Ovary (tissue), 9 donors: ENCODE results near the gene KRTCAP3. TPM values are rescaled to one million over a fixed set of nuclear protein-coding genes. Genes with fewer than 3 reads are reported as not detected.

Experiments
- DNase-seq, 5 donors: peaks; one replicate each; pipeline ENCODE4 v3.0.0-alpha.2; 2019 to 2020
- H3K27ac ChIP-seq, 2 donors: fragments of 200-600 bp; one replicate each; pipeline versions ENCODE4 v1.5.1 to v1.8.0; 2019 to 2022
- H3K27me3 ChIP-seq: fragments of 200-600 bp; one replicate; pipeline ENCODE4 v1.8.0; 2022
- H3K36me3 ChIP-seq: fragments of 200-600 bp; sonication (generic); one replicate; pipeline ENCODE4 v1.5.1; 2019
- H3K4me1 ChIP-seq: one replicate; pipeline ENCODE4 v1.8.1; 2013; ENCODE audit warnings: mild to moderate bottlenecking, moderate library complexity; ENCODE audit not compliant: insufficient read depth
- H3K4me3 ChIP-seq: fragments of 200-600 bp; sonication (generic); one replicate; pipeline ENCODE4 v1.5.1; 2017
- H3K9me3 ChIP-seq, 2 donors: fragments of 200-600 bp in 1 of 2; sonication (generic) in 1 of 2; one replicate each; pipeline versions ENCODE4 v1.5.1 to v1.8.1; 2013 to 2019; ENCODE audit warnings: mild to moderate bottlenecking in 1 of 2, moderate library complexity in 1 of 2
- CTCF ChIP-seq, 3 donors: fragments of 450-650 bp in 2 of 3; fragments of 200-600 bp in 1 of 3; IDR thresholded peaks; one replicate each; pipeline versions ENCODE4 v1.5.1 to v1.8.0; 2016 to 2022; ENCODE audit warnings: antibody characterized with exemption in 3 of 3, mild to moderate bottlenecking in 1 of 3
- EP300 ChIP-seq: sonication (generic); formaldehyde crosslinking; IDR thresholded peaks from one replicate; pipeline ENCODE4 v1.6.1; 2017; ENCODE audit warnings: antibody characterized with exemption
- POLR2A ChIP-seq: fragments of 450-650 bp; IDR thresholded peaks from one replicate; pipeline ENCODE4 v1.6.1; 2017; ENCODE audit warnings: antibody characterized with exemption, mild to moderate bottlenecking, moderate library complexity
- WGBS, 3 donors: extraction: QIAGEN DNeasy Blood & Tissue Kit in 1 of 3; methylation state at CpG; one replicate each; pipeline versions ENCODE4 v1.1.5 to v1.1.7; 2013 to 2017; 5-methylcytosine and 5-hydroxymethylcytosine counted together
- intact Hi-C, 4 donors: fragments of 100-400 bp; cut with DNase I; formaldehyde crosslinking; loops; one replicate each; pipeline versions ENCODE4 v1.11.0 to v1.15.1; 2022 to 2023
- polyA plus RNA-seq, 2 donors: library from polyadenylated mRNA; stranded (reverse); fragments of 200-250 nt in 1 of 2; fragments of 350-450 nt in 1 of 2; fragmentation: Illumina TruSeq in 1 of 2; extraction: RNeasy Lipid Tissue Mini Kit (QIAGEN cat#74804) in 1 of 2; gene quantifications; one replicate each; pipeline ENCODE4 v1.2.3, GENCODE V29; 2013 to 2014
- total RNA-seq, 7 donors: library from RNA; depleted of rRNA in 2 of 7; stranded (reverse); fragments of >200 nt in 2 of 7; fragmentation: NEBNext Ultra II Directional in 3 of 7; extraction: Animal tissue kit (Norgen Biotek cat#: 25700) in 3 of 7; gene quantifications; one replicate each; pipeline versions ENCODE4 v1.1.0 to v1.2.4, GENCODE V29; 2016 to 2023
- donor health status: DM: no; HTN: no; CAD: no; lungs with moderate emphysema.
- donor health status: DM: no; HTN: no; CAD: no.
- donor health status: Bipolar disorder and iron deficiency.
- donor health status: DM: yes; HTN: yes; CAD: no.
- donor health status: DM: no; HTN: no; CAD: no.
- donor health status: DM: yes; HTN: yes; CAD: no.

KRTCAP3 gene
- total and polyA plus RNA-seq, 9 donors: 0.82 to 34.5 (median 3.6) TPM

- 87 to 96% (median 92%) methylated on average over 7 of the region's 7 CpGs for WGBS, 3 donors
- Histone ChIP-seq H3K4me1 (no peaks in the 10 kb centered on the region), H3K27ac (no peak overlapping the region), H3K4me3 (no peak overlapping the region), H3K36me3 (no peaks in the 10 kb centered on the region), H3K27me3 (no peaks in the 10 kb centered on the region), H3K9me3 (no peaks in the 10 kb centered on the region)
- intact Hi-C loops: no loop called here
- TF ChIP-seq POLR2A (no peak), CTCF (IDR thresholded peaks at IDR 0.05) (no peak), EP300 (no peak)
- DNase-seq: no peak
Measured at GRCh38 chr2:27453968-27454367, 11.8 kb downstream of the KRTCAP3 start.

GRCh38 chr2:27461118-27461517 is 18.9 kb downstream of the KRTCAP3 start:
- no peak overlapping the region for H3K4me3 ChIP-seq
- WGBS, 3 donors: 85 to 92% (median 89%) methylated on average over 8 of the region's 8 CpGs
- no peaks in the 10 kb centered on the region for H3K9me3 ChIP-seq
- no peak for DNase-seq
- intact Hi-C loops: no loop called here
- no peaks in the 10 kb centered on the region for H3K27me3 ChIP-seq
- no peak overlapping the region for H3K27ac ChIP-seq
- no peak for TF ChIP-seq EP300
- H3K4me1 ChIP-seq: no peaks in the 10 kb centered on the region
- no peaks in the 10 kb centered on the region for H3K36me3 ChIP-seq

- 95 to 97% (median 95%) methylated on average over 7 of the region's 7 CpGs for WGBS, 3 donors
- Histone ChIP-seq H3K27ac (no peak overlapping the region), H3K9me3 (no peaks in the 10 kb centered on the region), H3K4me1 (no peaks in the 10 kb centered on the region), H3K27me3 (no peaks in the 10 kb centered on the region), H3K4me3 (no peak overlapping the region), H3K36me3 (no peaks in the 10 kb centered on the region)
- intact Hi-C loops: no loop called here
- TF ChIP-seq EP300 (no peak), CTCF (IDR thresholded peaks at IDR 0.05) (no peak), POLR2A (no peak)
- DNase-seq: no peak
Measured at GRCh38 chr2:27464443-27464842, 22.3 kb downstream of the KRTCAP3 start.

- Histone ChIP-seq H3K27ac (no peak overlapping the region), H3K9me3 (no peaks in the 10 kb centered on the region), H3K4me3 (no peak overlapping the region), H3K36me3 (no peaks in the 10 kb centered on the region), H3K4me1 (no peaks in the 10 kb centered on the region), H3K27me3 (no peaks in the 10 kb centered on the region)
- 89 to 90% (median 90%) methylated on average over 5 of the region's 5 CpGs for WGBS, 3 donors
- TF ChIP-seq POLR2A (no peak), EP300 (no peak), CTCF (IDR thresholded peaks at IDR 0.05) (no peak)
- no peak for DNase-seq
- intact Hi-C loops: no loop called here
Measured at GRCh38 chr2:27471961-27472360, 29.8 kb downstream of the KRTCAP3 start.

- TF ChIP-seq EP300: no peak
- TF ChIP-seq CTCF (IDR thresholded peaks at IDR 0.05): no peak
- no peak for TF ChIP-seq POLR2A
- Histone ChIP-seq H3K36me3 (no peaks in the 10 kb centered on the region), H3K27me3 (no peaks in the 10 kb centered on the region), H3K4me1 (peaks cover 2% of the 10 kb centered on the region), H3K4me3 (no peak overlapping the region), H3K9me3 (no peaks in the 10 kb centered on the region), H3K27ac (no peak overlapping the region)
- WGBS, 3 donors: 52 to 75% (median 69%) methylated on average over 3 of the region's 3 CpGs
- intact Hi-C loops: no loop called here
- DNase-seq: no peak
Measured at GRCh38 chr2:27485496-27485895, 43.3 kb downstream of the KRTCAP3 start.
